Dendritic cell treated with granulocyte-macrophage colony-stimulating factor and Interleukin-4, amounts not matched to agents 40 ng/mL and 50 ng/mL, for 4 days (primary cell): Measurements from ENCODE around the gene PRM2.

Experiments
- H3K27ac Mint-ChIP-seq: one replicate; pipeline ENCODE4 v1.8.0; 2022; ENCODE audit warnings: mild to moderate bottlenecking, mixed read lengths
- H3K27me3 Mint-ChIP-seq: one replicate; pipeline ENCODE4 v1.8.0; 2022; ENCODE audit warnings: mild to moderate bottlenecking, mixed read lengths
- H3K36me3 Mint-ChIP-seq: one replicate; pipeline ENCODE4 v1.8.0; 2022; ENCODE audit warnings: low read depth, mixed read lengths
- H3K4me1 Mint-ChIP-seq: one replicate; pipeline ENCODE4 v1.8.0; 2022; ENCODE audit warnings: low read depth, mixed read lengths
- H3K4me3 Mint-ChIP-seq: one replicate; pipeline ENCODE4 v1.8.0; 2022; ENCODE audit warnings: mild to moderate bottlenecking, moderate library complexity, mixed read lengths
- H3K9me3 Mint-ChIP-seq: one replicate; pipeline ENCODE4 v1.8.0; 2022; ENCODE audit warnings: mixed read lengths
- intact Hi-C: fragments of 100-400 bp; cut with micrococcal nuclease; formaldehyde crosslinking; loops from one replicate; pipeline ENCODE4 v1.15.0; 2022

Gene PRM2

GRCh38 chr16:11312718-11313492 is 36.6 kb upstream of the PRM2 start:
- intact Hi-C loops: loop anchor here (5.0 kb wide), 1 partner anchor 34 kb away; the partner anchor contains the start of gene RMI2
- H3K27ac Mint-ChIP-seq: peak overlapping the region; percentile 83
- no peak overlapping the region for H3K4me3 Mint-ChIP-seq
- no peaks in the 10 kb centered on the region for H3K36me3 Mint-ChIP-seq
- H3K9me3 Mint-ChIP-seq: no peaks in the 10 kb centered on the region
- H3K4me1 Mint-ChIP-seq: peaks cover 76% of the 10 kb centered on the region
- H3K27me3 Mint-ChIP-seq: peaks cover 40% of the 10 kb centered on the region

- Mint-ChIP-seq H3K4me1 (peaks cover 88% of the 10 kb centered on the region), H3K27me3 (peaks cover 28% of the 10 kb centered on the region), H3K9me3 (no peaks in the 10 kb centered on the region), H3K4me3 (peak overlapping the region; percentile 46), H3K36me3 (no peaks in the 10 kb centered on the region), H3K27ac (peak overlapping the region; percentile 83)
- intact Hi-C loops: loop anchor here (1.0 to 5.0 kb wide), 3 partner anchors 16 to 55 kb away; partner anchors contain the start of genes RMI2 and SOCS1
Observed at GRCh38 chr16:11310997-11311561, 34.8 kb upstream of the PRM2 start.

DNA sequence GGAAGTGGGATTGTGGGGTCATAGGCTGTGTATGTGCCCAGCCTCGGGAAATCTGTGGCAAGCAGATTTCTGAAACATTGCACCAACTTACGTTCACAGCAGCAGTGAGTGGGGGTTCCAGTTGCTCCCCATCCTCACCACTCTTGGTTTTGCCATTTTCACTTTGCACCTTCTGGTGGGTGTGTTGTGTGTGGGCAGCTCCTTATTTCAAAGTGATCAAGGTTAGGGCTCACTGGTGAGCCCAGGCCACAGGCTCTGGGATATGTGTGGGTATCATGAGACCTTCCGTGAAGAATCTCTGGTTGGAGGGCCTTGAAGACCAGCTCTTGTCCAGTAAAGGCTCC is 34.3 kb upstream of the PRM2 start:
- H3K4me1 Mint-ChIP-seq: peaks cover 88% of the 10 kb centered on the region
- intact Hi-C loops: loop anchor here (2.0 to 5.0 kb wide), 2 partner anchors 16 to 37 kb away; partner anchors contain the start of gene RMI2
- no peaks in the 10 kb centered on the region for H3K9me3 Mint-ChIP-seq
- peak overlapping the region; percentile 83 for H3K27ac Mint-ChIP-seq
- H3K4me3 Mint-ChIP-seq: no peak overlapping the region
- H3K27me3 Mint-ChIP-seq: peaks cover 26% of the 10 kb centered on the region
- H3K36me3 Mint-ChIP-seq: no peaks in the 10 kb centered on the region

- intact Hi-C loops: loop anchor here (2.0 to 5.0 kb wide), 3 partner anchors 17 to 47 kb away; partner anchors contain the start of gene RMI2
- H3K27ac Mint-ChIP-seq: peak overlapping the region; percentile 83
- no peaks in the 10 kb centered on the region for H3K9me3 Mint-ChIP-seq
- H3K27me3 Mint-ChIP-seq: peaks cover 23% of the 10 kb centered on the region
- H3K36me3 Mint-ChIP-seq: no peaks in the 10 kb centered on the region
- H3K4me3 Mint-ChIP-seq: no peak overlapping the region
- H3K4me1 Mint-ChIP-seq: peaks cover 87% of the 10 kb centered on the region
Observed at GRCh38 chr16:11309895-11310633, 33.8 kb upstream of the PRM2 start.

GRCh38 chr16:11308493-11309283 is 32.4 kb upstream of the PRM2 start:
- Mint-ChIP-seq H3K4me1 (peaks cover 87% of the 10 kb centered on the region), H3K9me3 (no peaks in the 10 kb centered on the region), H3K27ac (peak overlapping the region; percentile 56), H3K4me3 (no peak overlapping the region), H3K36me3 (no peaks in the 10 kb centered on the region), H3K27me3 (peaks cover 17% of the 10 kb centered on the region)
- intact Hi-C loops: loop anchor here (5.0 kb wide), 1 partner anchor 49 kb away; no protein-coding TSS in a partner anchor

DNA sequence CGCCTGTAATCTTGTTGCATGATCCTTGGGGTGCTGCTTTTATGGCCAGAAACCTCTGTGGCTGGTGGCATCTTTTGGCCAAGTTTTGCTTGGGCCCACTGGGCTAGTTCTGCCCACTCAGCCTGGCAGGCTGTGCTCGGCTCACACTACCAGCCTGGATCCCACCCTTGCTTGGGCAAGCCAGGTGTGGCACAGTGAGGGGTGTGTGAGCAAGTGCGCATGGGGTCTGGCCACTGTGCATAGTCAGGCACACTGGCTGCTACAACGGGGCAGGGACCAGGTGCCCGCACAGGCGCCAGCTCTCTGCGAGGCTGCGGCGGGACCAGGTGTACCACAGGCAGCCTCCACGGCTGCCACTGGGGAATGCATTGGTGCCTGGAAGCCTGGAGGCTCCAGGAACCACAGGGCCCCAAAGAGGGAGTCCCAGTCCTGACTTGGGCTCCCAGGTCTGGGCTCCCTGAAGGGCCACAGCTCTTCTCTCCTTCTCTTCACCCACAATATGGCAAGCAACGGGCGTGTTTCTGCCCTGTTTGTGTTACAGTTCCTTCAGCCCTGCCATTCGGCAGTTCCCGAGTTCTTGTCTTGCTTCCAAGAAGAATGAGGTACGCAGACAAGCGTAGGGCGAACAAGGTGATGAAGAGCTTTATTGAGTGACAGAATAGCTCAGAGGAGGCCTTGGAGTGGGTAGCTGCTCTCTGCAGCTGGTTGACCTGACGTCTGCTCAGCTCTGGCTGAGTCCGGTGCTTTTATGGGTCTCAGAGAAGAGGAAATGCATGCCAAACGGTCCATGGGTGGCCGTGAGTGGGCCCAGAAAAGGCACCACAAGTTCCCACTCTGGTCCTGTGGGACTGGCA is 31.6 kb upstream of the PRM2 start:
- no peak overlapping the region for H3K4me3 Mint-ChIP-seq
- peaks cover 87% of the 10 kb centered on the region for H3K4me1 Mint-ChIP-seq
- intact Hi-C loops: loop anchor here (5.0 kb wide), 1 partner anchor 49 kb away; no protein-coding TSS in a partner anchor
- no peaks in the 10 kb centered on the region for H3K36me3 Mint-ChIP-seq
- H3K27me3 Mint-ChIP-seq: peaks cover 21% of the 10 kb centered on the region
- H3K9me3 Mint-ChIP-seq: no peaks in the 10 kb centered on the region
- peak overlapping the region; percentile 56 for H3K27ac Mint-ChIP-seq

DNA sequence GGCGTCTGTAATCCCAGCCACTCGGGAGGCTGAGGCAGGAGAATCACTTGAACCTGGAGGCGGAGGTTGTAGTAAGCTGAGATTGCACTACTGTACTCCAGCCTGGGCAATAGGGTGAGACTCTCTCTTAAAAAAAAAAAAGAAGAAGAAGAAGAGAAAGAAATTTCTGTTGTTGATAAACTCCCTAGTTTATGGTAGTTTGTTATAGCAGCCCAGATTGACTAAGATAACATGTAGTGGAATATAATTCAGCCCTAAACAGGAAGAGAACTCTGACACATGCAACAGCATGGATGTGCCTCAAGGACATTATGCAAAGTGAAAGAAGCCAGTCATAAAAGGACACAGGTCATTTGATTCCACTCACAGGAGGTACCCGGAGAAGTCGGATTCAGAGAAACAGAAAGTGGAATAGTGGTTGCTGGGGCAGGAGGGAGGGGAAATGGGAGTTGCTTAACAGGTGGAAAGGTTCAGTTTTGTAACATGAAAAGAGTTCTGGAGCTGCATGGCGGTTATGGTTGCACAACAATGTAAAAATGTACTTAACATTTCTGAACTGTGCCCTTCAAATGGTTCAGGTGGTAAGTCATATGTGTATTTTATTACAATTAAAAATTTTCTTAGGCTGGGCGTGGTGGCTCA is 30.8 kb upstream of the PRM2 start:
- Mint-ChIP-seq H3K27ac (peak overlapping the region; percentile 56), H3K27me3 (peaks cover 23% of the 10 kb centered on the region), H3K4me3 (no peak overlapping the region), H3K9me3 (no peaks in the 10 kb centered on the region), H3K4me1 (peaks cover 79% of the 10 kb centered on the region), H3K36me3 (no peaks in the 10 kb centered on the region)
- intact Hi-C loops: loop anchor here (5.0 kb wide), 1 partner anchor 50 kb away; no protein-coding TSS in a partner anchor

GRCh38 chr16:11306381-11306780 is 30.1 kb upstream of the PRM2 start:
- no peaks in the 10 kb centered on the region for H3K9me3 Mint-ChIP-seq
- H3K4me1 Mint-ChIP-seq: peaks cover 72% of the 10 kb centered on the region
- no peaks in the 10 kb centered on the region for H3K36me3 Mint-ChIP-seq
- intact Hi-C loops: loop anchor here (5.0 kb wide), 1 partner anchor 51 kb away; no protein-coding TSS in a partner anchor
- peaks cover 25% of the 10 kb centered on the region for H3K27me3 Mint-ChIP-seq
- no peak overlapping the region for H3K4me3 Mint-ChIP-seq
- H3K27ac Mint-ChIP-seq: peak overlapping the region; percentile 56

GRCh38 chr16:11303405-11304138 is 27.3 kb upstream of the PRM2 start:
- no peak overlapping the region for H3K4me3 Mint-ChIP-seq
- H3K4me1 Mint-ChIP-seq: peaks cover 52% of the 10 kb centered on the region
- no peak overlapping the region for H3K27ac Mint-ChIP-seq
- H3K36me3 Mint-ChIP-seq: no peaks in the 10 kb centered on the region
- intact Hi-C loops: no loop called here
- peaks cover 30% of the 10 kb centered on the region for H3K27me3 Mint-ChIP-seq
- no peaks in the 10 kb centered on the region for H3K9me3 Mint-ChIP-seq

- H3K4me3 Mint-ChIP-seq: no peak overlapping the region
- intact Hi-C loops: no loop called here
- H3K27me3 Mint-ChIP-seq: peaks cover 29% of the 10 kb centered on the region
- no peaks in the 10 kb centered on the region for H3K36me3 Mint-ChIP-seq
- no peaks in the 10 kb centered on the region for H3K9me3 Mint-ChIP-seq
- peaks cover 51% of the 10 kb centered on the region for H3K4me1 Mint-ChIP-seq
- no peak overlapping the region for H3K27ac Mint-ChIP-seq
Observed at GRCh38 chr16:11302977-11303376, 26.7 kb upstream of the PRM2 start.

- H3K4me3 Mint-ChIP-seq: no peak overlapping the region
Observed at GRCh38 chr16:11301645-11302501, 25.6 kb upstream of the PRM2 start.

More at GRCh38 chr16:11301645-11302501, 25.6 kb upstream of the PRM2 start:
- no peaks in the 10 kb centered on the region for H3K9me3 Mint-ChIP-seq
- intact Hi-C loops: no loop called here
- peaks cover 29% of the 10 kb centered on the region for H3K27me3 Mint-ChIP-seq
- H3K36me3 Mint-ChIP-seq: no peaks in the 10 kb centered on the region
- H3K27ac Mint-ChIP-seq: peak overlapping the region; percentile 25
- peaks cover 51% of the 10 kb centered on the region for H3K4me1 Mint-ChIP-seq
